Glomerular visceral epithelial cell (primary cell): ENCODE measurements around the gene GCHFR.

Experiments
- DNase-seq: peaks from one replicate; pipeline ENCODE4 v3.0.0-alpha.2; 2016; ENCODE audit errors: extremely low spot score

Gene GCHFR

DNA sequence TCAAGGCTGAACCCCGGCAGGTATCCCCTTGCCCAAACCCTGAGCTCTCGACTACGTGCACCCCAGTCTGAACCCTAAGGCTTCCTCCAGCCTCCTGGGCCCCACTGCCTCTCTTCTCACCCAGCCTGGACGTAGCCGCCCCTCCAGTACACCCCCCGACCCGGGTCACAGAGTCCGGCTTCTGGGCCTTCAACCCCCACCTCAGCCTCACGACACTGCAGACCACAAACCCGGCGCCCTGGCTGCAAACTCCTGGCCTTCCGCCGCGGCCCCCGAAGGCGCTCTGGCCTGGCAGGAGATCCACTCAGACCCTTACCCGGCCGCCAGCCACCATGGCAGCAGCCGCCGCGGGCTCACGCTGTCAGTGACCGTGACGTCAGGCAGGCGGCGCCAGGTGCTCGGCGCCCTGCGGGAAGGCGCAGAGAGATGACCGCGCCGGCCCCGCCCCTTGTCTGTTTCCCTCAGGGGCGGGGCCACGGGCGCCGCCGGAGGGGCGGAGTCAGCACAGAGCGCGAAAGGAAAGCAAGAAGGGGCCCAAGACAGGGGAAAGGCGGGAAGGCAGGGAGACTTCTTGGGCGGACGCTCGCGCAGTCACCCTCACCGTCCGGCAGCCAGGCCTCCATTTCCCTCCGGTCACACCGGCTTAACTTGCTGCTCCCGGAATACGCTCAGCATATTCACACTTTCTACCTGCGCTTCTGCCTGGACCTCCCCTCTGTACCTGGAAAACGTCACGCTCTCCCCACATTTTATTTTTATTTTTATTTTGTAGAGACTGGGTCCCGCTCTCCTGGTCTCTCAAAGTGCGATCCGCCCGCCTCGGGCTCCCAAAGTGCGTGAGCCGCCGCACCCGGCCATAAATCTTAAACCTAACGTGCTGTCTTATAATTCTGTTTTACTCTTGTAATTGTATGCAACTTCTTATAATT is 8.7 kb upstream of the GCHFR start, which contains the start of gene RMDN3:
TSS of gene RMDN3 (minus strand) at position 372 of the 929 bp plus-strand sequence. CDS start 471 bp downstream, outside the sequence.
- peak; percentile 95 for DNase-seq

GRCh38 chr15:40755812-40756208 is 8.1 kb upstream of the GCHFR start:
- DNase-seq: no peak

DNA sequence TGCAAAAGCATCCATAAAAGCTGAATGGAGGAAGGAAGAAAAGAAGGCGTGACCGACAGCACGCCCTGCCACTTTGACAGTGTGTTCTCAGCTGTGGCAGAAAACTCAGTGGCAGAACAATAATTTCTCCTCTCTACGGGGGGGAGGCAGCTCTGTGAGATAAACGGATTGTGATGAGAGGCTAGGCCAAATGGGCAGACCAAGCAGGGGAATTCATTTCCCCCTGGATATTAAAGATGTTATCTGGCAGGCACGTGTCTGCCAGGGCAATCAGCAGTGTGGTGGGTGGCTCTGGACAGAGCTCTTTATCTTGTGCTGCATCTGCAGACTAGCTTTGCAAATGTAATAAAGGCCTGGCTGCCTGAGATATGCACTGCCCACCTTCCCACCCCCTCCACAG is 6.9 kb upstream of the GCHFR start:
- DNase-seq: no peak

DNA sequence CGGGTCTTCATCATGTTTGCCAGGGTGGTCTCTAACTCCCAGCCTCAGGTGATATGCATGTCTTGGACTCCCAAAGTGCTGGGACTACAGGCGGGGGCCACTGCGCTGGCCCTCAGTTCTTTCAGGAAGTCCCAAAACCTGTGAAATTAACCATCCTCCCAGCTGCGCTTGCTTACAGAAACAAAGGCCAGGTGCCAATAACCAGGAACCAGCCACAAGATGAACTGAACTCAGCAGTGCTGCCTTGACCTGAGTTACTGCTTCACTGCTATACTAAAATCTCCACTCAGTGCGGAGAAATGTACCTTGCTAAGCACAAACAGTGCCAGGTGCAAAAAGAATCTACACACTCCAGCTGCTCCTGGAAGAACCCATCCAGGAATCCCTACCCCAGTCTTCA is 3.9 kb upstream of the GCHFR start:
- no peak for DNase-seq

- DNase-seq: peak; percentile 73
Observed at GRCh38 chr15:40762919-40763800, 708 bp upstream of the GCHFR start.

DNA sequence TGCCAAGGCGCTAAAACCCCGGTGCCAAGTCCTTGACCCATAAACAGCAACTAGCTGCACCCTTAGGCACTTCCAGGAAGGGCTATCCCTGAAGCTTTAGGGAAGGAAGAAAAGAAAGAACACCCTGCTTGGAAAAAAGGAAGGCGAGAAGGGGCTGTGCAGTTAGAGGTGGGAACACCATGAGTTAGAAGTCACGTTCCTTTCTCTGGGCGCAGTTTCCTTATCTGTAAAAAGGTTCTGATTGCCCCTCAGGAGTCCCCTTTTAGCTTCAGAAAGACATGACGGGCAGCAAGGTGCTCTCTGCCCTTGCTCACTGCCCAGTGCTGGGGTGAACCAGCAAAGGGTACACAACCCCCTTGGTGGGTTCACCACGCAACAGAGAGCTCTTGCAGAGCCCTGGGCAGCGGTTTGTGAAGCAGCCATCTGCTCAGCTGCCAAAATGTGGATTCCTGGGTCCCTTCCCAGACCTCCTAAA is 798 bp downstream of the GCHFR start:
- DNase-seq: no peak

- DNase-seq: no peak
Observed at GRCh38 chr15:40766194-40766815, 2.4 kb downstream of the GCHFR start.

GRCh38 chr15:40766906-40767837 is 3.3 kb downstream of the GCHFR start:
- peak; percentile 75 for DNase-seq

DNA sequence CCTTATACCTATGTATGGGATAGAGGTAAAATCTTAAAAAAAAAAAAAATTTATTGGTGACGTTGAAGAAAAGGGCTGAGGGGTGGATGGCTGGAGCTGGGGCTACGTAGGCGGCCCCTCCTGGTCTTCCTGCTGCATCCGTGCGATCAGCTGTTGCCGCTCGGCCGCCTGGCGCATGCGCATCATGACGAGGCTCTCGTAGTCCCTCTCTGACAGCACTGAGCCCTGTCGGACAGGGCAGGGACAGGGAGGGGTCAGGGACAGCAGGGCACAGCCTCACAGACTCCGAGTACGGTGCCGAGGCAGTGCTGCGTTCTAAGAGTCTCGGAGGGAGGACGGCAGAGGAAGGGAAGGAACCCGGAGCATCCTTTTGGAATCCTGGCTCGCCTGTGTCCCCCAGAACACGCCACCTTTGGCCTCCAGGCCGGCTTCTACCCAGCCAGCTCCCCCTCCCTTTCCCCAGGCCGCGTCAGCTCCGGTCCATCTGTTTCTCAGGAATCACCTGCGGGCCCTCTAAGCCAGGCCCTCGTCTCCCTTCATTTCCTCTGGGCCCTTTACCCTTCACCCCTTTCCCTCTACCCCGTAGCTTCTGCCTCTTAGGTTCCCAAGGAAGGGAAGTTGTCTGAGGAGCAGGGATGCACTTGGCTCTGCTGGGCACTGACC is 4.1 kb downstream of the GCHFR start:
- no peak for DNase-seq

- no peak for DNase-seq
Observed at GRCh38 chr15:40768521-40769273, 4.8 kb downstream of the GCHFR start.

- peak; percentile 99 for DNase-seq
Observed at GRCh38 chr15:40769274-40770146, 5.6 kb downstream of the GCHFR start, which contains the start of gene C15orf62. Gene C15orf62 (plus strand): TSS chr15:40769980. CDS start chr15:40770496, 516 bp downstream.

DNA sequence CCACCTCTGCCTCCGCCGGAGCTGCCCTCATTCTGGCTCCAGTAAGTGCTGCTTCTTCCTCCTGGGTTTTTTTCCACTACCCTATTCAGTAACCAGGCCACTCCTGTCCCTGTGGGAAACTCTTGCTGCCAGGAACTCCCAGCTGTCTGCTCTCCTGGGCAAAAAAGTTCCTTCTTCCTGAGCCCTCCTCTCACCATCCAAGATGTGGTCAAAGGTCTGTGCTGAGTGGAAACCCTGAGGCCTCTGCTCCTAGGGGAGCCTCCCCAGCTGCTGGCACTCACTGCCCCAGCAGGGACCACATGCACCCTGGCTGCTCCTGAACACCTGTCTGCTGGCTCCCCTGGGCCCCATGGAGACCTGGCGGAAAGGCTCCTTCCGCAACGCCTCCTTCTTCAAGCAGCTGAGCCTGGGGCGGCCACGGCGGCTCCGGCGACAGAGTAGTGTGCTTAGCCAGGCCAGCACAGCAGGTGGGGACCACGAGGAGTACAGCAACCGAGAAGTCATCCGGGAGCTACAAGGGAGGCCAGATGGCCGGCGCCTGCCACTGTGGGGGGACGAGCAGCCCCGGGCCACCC is 6.4 kb downstream of the GCHFR start:
- DNase-seq: no peak

- no peak for DNase-seq
Observed at GRCh38 chr15:40771242-40771641, 7.4 kb downstream of the GCHFR start.

- no peak for DNase-seq
Observed at GRCh38 chr15:40772014-40772413, 8.1 kb downstream of the GCHFR start.

DNA sequence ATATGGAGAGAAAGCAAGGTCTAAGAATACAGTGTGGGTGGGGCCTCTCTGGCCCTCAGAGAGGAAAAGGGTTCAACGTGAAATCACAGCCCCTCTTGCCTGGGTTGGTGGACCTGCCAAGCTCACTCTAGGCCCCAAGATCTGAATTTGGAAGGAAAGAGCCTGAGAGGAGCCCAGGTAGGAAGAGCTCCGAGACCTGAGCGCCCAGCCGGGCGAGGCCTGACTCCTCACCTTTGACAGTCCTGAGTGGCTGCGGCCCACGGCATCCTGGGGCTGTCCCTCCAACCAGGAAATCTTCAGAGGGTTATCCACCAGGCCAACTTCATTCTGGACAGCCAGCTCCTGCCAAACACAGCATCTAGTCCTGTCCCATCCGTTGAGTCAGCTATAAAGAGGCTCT is 9.6 kb downstream of the GCHFR start:
- no peak for DNase-seq

GRCh38 chr15:40773902-40774301 is 10.0 kb downstream of the GCHFR start:
- no peak for DNase-seq

- no peak for DNase-seq
Observed at GRCh38 chr15:40775007-40775406, 11.1 kb downstream of the GCHFR start.
